GM23248 (cell line): ENCODE data around the gene ATM. TPM values are rescaled to one million over a fixed set of nuclear protein-coding genes. Genes with fewer than 3 reads are reported as not detected.
A peak's percentile ranks its signal among the peaks of the same experiment; 100 is the strongest.
"Not testable (repeated sequence)": the region's sequence is repeated elsewhere in the genome, so short reads cannot be mapped to it uniquely, and the experiment has no call there.

Experiments
- DNase-seq: peaks from one replicate; pipeline ENCODE4 v3.0.0-alpha.2; 2015
- H2AFZ ChIP-seq: fragments of 200-600 bp; sonication (generic); 2 replicates; pipeline ENCODE4 v1.6.1; 2016; ENCODE audit warnings: antibody characterized with exemption
- H3F3A ChIP-seq: fragments of 200-600 bp; sonication (generic); 2 replicates; pipeline ENCODE4 v1.6.1; 2016; ENCODE audit warnings: mild to moderate bottlenecking, antibody characterized with exemption, mixed run types; ENCODE audit not compliant: insufficient read depth
- H3K27ac ChIP-seq: fragments of 200-600 bp; sonication (generic); 2 replicates; pipeline ENCODE4 v1.5.1; 2016; ENCODE audit warnings: mild to moderate bottlenecking
- H3K27me3 ChIP-seq: fragments of 200-600 bp; sonication (generic); replicated peaks from 2 replicates; pipeline ENCODE4 v1.6.1; 2016; ENCODE audit warnings: mild to moderate bottlenecking; ENCODE audit not compliant: insufficient read depth
- H3K36me3 ChIP-seq: fragments of 200-600 bp; sonication (generic); 2 replicates; pipeline ENCODE4 v1.6.1; 2016; ENCODE audit warnings: low read depth, mild to moderate bottlenecking
- H3K4me1 ChIP-seq: fragments of 200-600 bp; sonication (generic); 2 replicates; pipeline ENCODE4 v1.6.1; 2016; ENCODE audit warnings: mild to moderate bottlenecking; ENCODE audit not compliant: insufficient read depth
- H3K4me2 ChIP-seq: fragments of 200-600 bp; sonication (generic); one replicate; pipeline ENCODE4 v1.6.1; 2016; ENCODE audit warnings: mild to moderate bottlenecking; ENCODE audit not compliant: unreplicated experiment
- H3K4me3 ChIP-seq: fragments of 200-600 bp; sonication (generic); 2 replicates; pipeline ENCODE4 v1.5.1; 2016; ENCODE audit warnings: mild to moderate bottlenecking
- H3K79me2 ChIP-seq: fragments of 200-600 bp; sonication (generic); 2 replicates; pipeline ENCODE4 v1.6.1; 2016; ENCODE audit warnings: mild to moderate bottlenecking; ENCODE audit not compliant: insufficient read depth
- H3K9ac ChIP-seq: fragments of 200-600 bp; sonication (generic); 2 replicates; pipeline ENCODE4 v1.6.1; 2016; ENCODE audit warnings: mild to moderate bottlenecking
- H3K9me2 ChIP-seq: fragments of 200-600 bp; sonication (generic); 2 replicates; pipeline ENCODE4 v1.6.1; 2016; ENCODE audit warnings: mixed run types, mild to moderate bottlenecking, moderate library complexity; ENCODE audit not compliant: insufficient read depth
- H3K9me3 ChIP-seq: fragments of 200-600 bp; sonication (generic); one replicate; pipeline ENCODE4 v1.6.1; 2017; ENCODE audit warnings: low read depth
- H4K20me1 ChIP-seq: fragments of 200-600 bp; sonication (generic); 2 replicates; pipeline ENCODE4 v1.6.0; 2016; ENCODE audit not compliant: insufficient read depth
- EZH2 ChIP-seq: fragments of 200-600 bp; sonication (generic); IDR thresholded peaks from 2 replicates; pipeline ENCODE4 v1.6.1; 2018; ENCODE audit warnings: antibody characterized with exemption, mild to moderate bottlenecking; ENCODE audit not compliant: insufficient read depth, poor library complexity, severe bottlenecking
- EZH2phosphoT487 ChIP-seq: fragments of 200-600 bp; sonication (generic); IDR thresholded peaks from 2 replicates; pipeline ENCODE4 v1.6.1; 2018; ENCODE audit warnings: antibody characterized with exemption, moderate library complexity, mild to moderate bottlenecking, low read depth; ENCODE audit not compliant: insufficient read depth
- WGBS, 2 experiments: methylation state at CpG; one replicate each; pipeline ENCODE4 v1.1.6; 2015 to 2017; ENCODE audit warnings: low lambda C conversion rate in 2 of 2, low coverage in 1 of 2; ENCODE audit errors: missing lambda C conversion rate in 2 of 2; 5-methylcytosine and 5-hydroxymethylcytosine counted together
- in situ Hi-C: fragments of 300-500 bp; cut with MboI; formaldehyde crosslinking; loops from 2 replicates; pipeline ENCODE4 v1.15.0; 2020
- polyA plus RNA-seq: library from polyadenylated mRNA; unstranded; fragments of >200 nt; fragmentation: Nextera tagmentation; extraction: Ambion mirVana; gene quantifications from 2 replicates; pipeline ENCODE4 v1.2.1, GENCODE V29; 2016
- total RNA-seq: library from RNA; depleted of rRNA; stranded (reverse); fragments of >200 nt; shearing (Covaris generic); gene quantifications from 2 replicates; pipeline ENCODE4 v1.2.3, GENCODE V29; 2014

Gene ATM
- total and polyA plus RNA-seq, 2 experiments from 2014 or later: 16.5 to 69.2 TPM

DNA sequence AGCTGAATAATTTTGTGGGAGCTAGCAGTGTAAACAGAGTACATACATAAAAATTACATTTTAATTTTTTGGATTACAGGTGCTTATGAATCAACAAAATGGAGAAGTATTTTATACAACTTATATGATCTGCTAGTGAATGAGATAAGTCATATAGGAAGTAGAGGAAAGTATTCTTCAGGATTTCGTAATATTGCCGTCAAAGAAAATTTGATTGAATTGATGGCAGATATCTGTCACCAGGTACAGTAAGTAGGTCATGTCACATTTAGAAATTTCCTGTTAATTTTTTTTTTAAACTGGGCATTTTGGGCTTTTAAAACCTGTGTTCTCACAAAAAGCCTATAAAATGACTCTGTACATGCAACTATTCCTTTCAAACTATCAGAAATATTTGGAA is 24.0 kb downstream of the ATM start:
- no peak for DNase-seq
- Histone ChIP-seq H3K9me3 (no peaks in the 10 kb centered on the region), H3K36me3 (peaks cover 30% of the 10 kb centered on the region), H3K27ac (no peak overlapping the region), H3K4me3 (no peak overlapping the region), H3F3A (no peaks in the 10 kb centered on the region), H3K27me3 (no peaks in the 10 kb centered on the region), H3K79me2 (no peaks in the 10 kb centered on the region), H4K20me1 (no peaks in the 10 kb centered on the region), H3K4me1 (peaks cover under 1% of the 10 kb centered on the region; the same call in 1 of the 2 replicates), H2AFZ (no peak overlapping the region), H3K9me2 (no peaks in the 10 kb centered on the region), H3K9ac (no peak overlapping the region), H3K4me2 (no peak overlapping the region)
- TF ChIP-seq EZH2phosphoT487: no peak
- no peak for TF ChIP-seq EZH2
- 83 to 86% methylated on average over 2 of the region's 2 CpGs for WGBS, 2 experiments
- in situ Hi-C loops: no loop called here

DNA sequence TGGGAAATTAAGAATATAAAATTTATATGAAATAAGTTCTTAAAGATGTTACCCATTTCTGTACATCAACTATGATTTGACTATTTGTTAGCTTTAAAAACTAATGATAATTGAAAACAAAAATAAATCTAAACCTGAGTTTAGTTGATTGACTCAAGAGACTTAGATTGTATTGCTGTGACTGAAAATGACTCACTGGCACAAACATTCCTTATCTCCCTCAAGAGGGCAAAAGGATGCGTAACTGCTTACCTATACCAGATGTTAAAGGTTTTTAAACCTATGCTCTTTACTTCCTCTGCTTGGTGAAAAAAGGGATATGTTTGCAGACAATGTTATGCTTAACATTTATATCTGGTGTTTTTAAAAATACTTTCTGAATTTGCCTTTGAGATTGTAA is 30.3 kb downstream of the ATM start:
- Histone ChIP-seq H3K27ac (no peak overlapping the region), H3K9me2 (no peaks in the 10 kb centered on the region), H3F3A (0 out of 2 replicates have a peak, but pooled peaks cover 4% of the 10 kb centered on the region), H3K79me2 (no peaks in the 10 kb centered on the region), H3K36me3 (peaks cover 34% of the 10 kb centered on the region), H4K20me1 (no peaks in the 10 kb centered on the region), H3K4me1 (peaks cover 14% of the 10 kb centered on the region), H3K4me2 (no peak overlapping the region), H3K27me3 (no peaks in the 10 kb centered on the region), H3K9ac (no peak overlapping the region), H2AFZ (no peak overlapping the region), H3K4me3 (no peak overlapping the region), H3K9me3 (no peaks in the 10 kb centered on the region)
- WGBS, 2 experiments: 72 to 76% methylated on average over 1 of the region's 1 CpG
- in situ Hi-C loops: no loop called here
- DNase-seq: peak; percentile 32
- TF ChIP-seq EZH2: no peak
- TF ChIP-seq EZH2phosphoT487: no peak

DNA sequence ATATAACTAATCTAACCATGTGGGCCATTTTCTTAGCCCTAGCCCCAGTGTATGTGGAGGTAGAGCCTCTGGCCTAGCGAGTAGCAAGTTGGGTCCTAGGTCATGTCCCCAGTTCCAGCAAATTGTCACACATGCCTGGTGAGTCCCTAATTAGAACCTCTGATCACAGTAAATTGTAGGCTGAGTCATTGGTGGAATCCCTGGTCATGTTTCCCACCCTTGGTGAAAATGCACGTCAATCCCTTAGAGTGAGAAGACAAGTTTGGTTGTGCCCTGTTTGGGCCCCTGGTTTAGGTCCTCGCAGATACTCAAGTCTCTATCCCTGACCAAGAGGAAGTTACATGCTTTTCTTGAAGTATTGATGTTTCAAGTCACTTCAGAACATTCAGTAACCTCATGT is 46.7 kb downstream of the ATM start:
- no peaks in the 10 kb centered on the region for H4K20me1 ChIP-seq
- no peaks in the 10 kb centered on the region for H3K9me2 ChIP-seq
- no peak overlapping the region for H3K4me3 ChIP-seq
- H2AFZ ChIP-seq: no peak overlapping the region
- H3K4me2 ChIP-seq: no peak overlapping the region
- H3K36me3 ChIP-seq: peaks cover 51% of the 10 kb centered on the region
- in situ Hi-C loops: no loop called here
- H3K4me1 ChIP-seq: no peaks in the 10 kb centered on the region
- TF ChIP-seq EZH2 (no peak), EZH2phosphoT487 (no peak)
- no peaks in the 10 kb centered on the region for H3K9me3 ChIP-seq
- no peaks in the 10 kb centered on the region for H3K27me3 ChIP-seq
- H3K27ac ChIP-seq: no peak overlapping the region
- no peak overlapping the region for H3K9ac ChIP-seq
- DNase-seq: no peak
- peaks cover 11% of the 10 kb centered on the region; the same call in 1 of the 2 replicates for H3K79me2 ChIP-seq
- no peaks in the 10 kb centered on the region for H3F3A ChIP-seq
- 99 to 100% methylated on average over 3 of the region's 3 CpGs for WGBS, 2 experiments

DNA sequence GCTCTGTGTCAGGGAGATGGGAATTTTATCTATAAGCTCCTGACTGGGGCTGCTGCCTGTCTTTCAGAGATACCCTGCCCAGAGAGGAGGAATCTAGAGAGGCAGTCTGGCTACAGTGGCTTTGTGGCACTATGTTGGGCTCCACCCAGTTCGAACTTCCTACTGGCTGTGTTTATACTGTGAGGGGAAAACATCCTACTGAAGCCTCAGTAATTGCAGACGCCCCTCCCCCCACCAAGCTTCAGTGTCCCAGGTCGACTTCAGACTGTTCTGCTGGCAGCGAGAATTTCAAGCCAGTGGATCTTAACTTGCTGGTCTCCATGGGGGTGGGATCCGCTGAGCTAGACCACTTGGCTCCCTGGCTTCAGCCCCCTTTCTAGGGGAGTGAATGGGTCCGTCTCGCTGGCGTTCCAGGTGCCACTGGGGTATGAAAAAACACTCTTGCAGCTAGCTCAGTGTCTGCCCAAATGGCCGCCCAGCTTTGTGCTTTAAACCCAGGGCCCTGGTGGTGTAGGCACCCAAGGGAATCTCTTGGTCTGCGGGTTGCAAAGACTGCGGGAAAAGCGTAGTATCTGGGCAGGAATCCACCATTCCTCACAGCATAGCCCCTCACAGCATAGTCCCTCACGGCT is 54.2 kb downstream of the ATM start:
- H2AFZ ChIP-seq, H3K4me2 ChIP-seq, H3K4me1 ChIP-seq, H4K20me1 ChIP-seq, H3K27ac ChIP-seq, H3K4me3 ChIP-seq, H3F3A ChIP-seq, H3K9ac ChIP-seq, H3K9me3 ChIP-seq, H3K9me2 ChIP-seq, in situ Hi-C loops, H3K27me3 ChIP-seq, DNase-seq: not testable (repeated sequence)
- 90 to 91% methylated on average over 13 of the region's 13 CpGs for WGBS, 2 experiments
- peaks cover 11% of the 10 kb centered on the region; the same call in 1 of the 2 replicates for H3K79me2 ChIP-seq
- peaks cover 41% of the 10 kb centered on the region for H3K36me3 ChIP-seq

DNA sequence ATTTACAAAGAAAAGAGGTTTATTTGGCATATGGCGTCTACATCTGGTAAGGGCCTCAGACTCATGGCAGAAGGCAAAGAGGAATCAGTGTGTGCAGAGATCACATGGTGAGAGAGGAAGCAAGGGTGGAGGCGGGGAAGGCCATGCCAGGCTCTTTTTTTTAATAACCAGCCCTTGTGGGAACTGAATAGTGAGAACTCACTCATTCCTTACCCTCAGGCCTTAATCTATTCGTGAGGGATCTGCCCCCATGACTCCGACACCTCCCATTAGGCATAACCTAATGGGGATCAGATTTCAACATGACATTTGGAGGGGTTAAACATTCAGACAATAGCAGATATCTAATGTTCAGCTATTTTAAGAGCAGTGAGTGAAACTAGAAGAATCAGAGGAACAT is 55.7 kb downstream of the ATM start:
- no peak overlapping the region for H3K27ac ChIP-seq
- no peak for DNase-seq
- H4K20me1 ChIP-seq: no peaks in the 10 kb centered on the region
- in situ Hi-C loops: no loop called here
- no peak overlapping the region for H3K9ac ChIP-seq
- H3K36me3 ChIP-seq: peaks cover 43% of the 10 kb centered on the region
- H3K9me3 ChIP-seq: no peaks in the 10 kb centered on the region
- H3F3A ChIP-seq: no peaks in the 10 kb centered on the region
- no peak overlapping the region for H2AFZ ChIP-seq
- H3K79me2 ChIP-seq: peaks cover 10% of the 10 kb centered on the region; the same call in 1 of the 2 replicates
- H3K4me1 ChIP-seq: no peaks in the 10 kb centered on the region
- no peak overlapping the region for H3K4me3 ChIP-seq
- no peaks in the 10 kb centered on the region for H3K9me2 ChIP-seq
- TF ChIP-seq EZH2: no peak
- TF ChIP-seq EZH2phosphoT487: no peak
- no peaks in the 10 kb centered on the region for H3K27me3 ChIP-seq
- no peak overlapping the region for H3K4me2 ChIP-seq
- 79 to 87% methylated on average over 4 of the region's 4 CpGs for WGBS, 2 experiments
